Measurements from ENCODE around the gene PTCH1.

PTCH1 gene

GRCh38 chr9:95511616-95511931, 5.2 kb downstream of the PTCH1 start:
- peak overlapping the region; percentile 96 for H3K4me3 ChIP-seq (ENCODE audit: low read length)
- peak overlapping the region; percentile 86 for H3K9ac ChIP-seq (ENCODE audit: low read length)
- no peak for DNase-seq (ENCODE audit: low read depth)

GRCh38 chr9:95510709-95511615, 5.8 kb downstream of the PTCH1 start:
- no peaks in the 10 kb centered on the region for H3K9me3 ChIP-seq (ENCODE audit: control insufficient read depth, low read length)
- peak overlapping the region; percentile 86 for H3K9ac ChIP-seq (ENCODE audit: low read length)
- no peaks in the 10 kb centered on the region for H3K36me3 ChIP-seq (ENCODE audit: control insufficient read depth, insufficient read depth, low read length, severe bottlenecking)
- peak overlapping the region; percentile 96 for H3K4me3 ChIP-seq (ENCODE audit: low read length)
- peak; percentile 99 for DNase-seq (ENCODE audit: low read depth)
- peaks cover 21% of the 10 kb centered on the region for H3K4me1 ChIP-seq (ENCODE audit: control insufficient read depth, insufficient read depth, low read length)
- H3K27me3 ChIP-seq (replicated peaks; ENCODE audit: control insufficient read depth, insufficient read depth, low read length) = peaks cover 7% of the 10 kb centered on the region

More at GRCh38 chr9:95511616-95511931, 5.2 kb downstream of the PTCH1 start:
- Histone ChIP-seq H3K4me1 (ENCODE audit: control insufficient read depth, insufficient read depth, low read length) (peaks cover 21% of the 10 kb centered on the region), H3K36me3 (ENCODE audit: control insufficient read depth, insufficient read depth, low read length, severe bottlenecking) (no peaks in the 10 kb centered on the region), H3K27me3 (replicated peaks; ENCODE audit: control insufficient read depth, insufficient read depth, low read length) (peaks cover 7% of the 10 kb centered on the region), H3K9me3 (ENCODE audit: control insufficient read depth, low read length) (no peaks in the 10 kb centered on the region)

- DNase-seq (ENCODE audit: low read depth) = peak; percentile 76
- Histone ChIP-seq H3K9ac (ENCODE audit: low read length) (peak overlapping the region; percentile 86), H3K36me3 (ENCODE audit: control insufficient read depth, insufficient read depth, low read length, severe bottlenecking) (no peaks in the 10 kb centered on the region), H3K27me3 (replicated peaks; ENCODE audit: control insufficient read depth, insufficient read depth, low read length) (peaks cover under 1% of the 10 kb centered on the region), H3K9me3 (ENCODE audit: control insufficient read depth, low read length) (no peaks in the 10 kb centered on the region), H3K4me1 (ENCODE audit: control insufficient read depth, insufficient read depth, low read length) (peaks cover 20% of the 10 kb centered on the region), H3K4me3 (ENCODE audit: low read length) (peak overlapping the region; percentile 96)
These were observed 6.7 kb downstream of the PTCH1 start for GRCh38 chr9:95509851-95510708.

GRCh38 chr9:95508968-95509850, 7.6 kb downstream of the PTCH1 start:
- H3K4me3 ChIP-seq (ENCODE audit: low read length) = peak overlapping the region; percentile 96
- H3K9me3 ChIP-seq (ENCODE audit: control insufficient read depth, low read length) = no peaks in the 10 kb centered on the region
- H3K36me3 ChIP-seq (ENCODE audit: control insufficient read depth, insufficient read depth, low read length, severe bottlenecking) = no peaks in the 10 kb centered on the region
- DNase-seq (ENCODE audit: low read depth) = peak; percentile 95
- H3K4me1 ChIP-seq (ENCODE audit: control insufficient read depth, insufficient read depth, low read length) = peaks cover 29% of the 10 kb centered on the region
- peak overlapping the region; percentile 92 for H3K9ac ChIP-seq (ENCODE audit: low read length)
- H3K27me3 ChIP-seq (replicated peaks; ENCODE audit: control insufficient read depth, insufficient read depth, low read length) = no peaks in the 10 kb centered on the region

GRCh38 chr9:95508242-95508967, 8.4 kb downstream of the PTCH1 start:
- H3K4me3 ChIP-seq (ENCODE audit: low read length) = peak overlapping the region; percentile 96
- DNase-seq (ENCODE audit: low read depth) = no peak
- no peaks in the 10 kb centered on the region for H3K9me3 ChIP-seq (ENCODE audit: control insufficient read depth, low read length)
- H3K36me3 ChIP-seq (ENCODE audit: control insufficient read depth, insufficient read depth, low read length, severe bottlenecking) = no peaks in the 10 kb centered on the region
- peak overlapping the region; percentile 92 for H3K9ac ChIP-seq (ENCODE audit: low read length)
- H3K27me3 ChIP-seq (replicated peaks; ENCODE audit: control insufficient read depth, insufficient read depth, low read length) = no peaks in the 10 kb centered on the region
- H3K4me1 ChIP-seq (ENCODE audit: control insufficient read depth, insufficient read depth, low read length) = peaks cover 31% of the 10 kb centered on the region

- no peaks in the 10 kb centered on the region for H3K36me3 ChIP-seq (ENCODE audit: control insufficient read depth, insufficient read depth, low read length, severe bottlenecking)
- H3K4me1 ChIP-seq (ENCODE audit: control insufficient read depth, insufficient read depth, low read length) = peaks cover 28% of the 10 kb centered on the region
- peak overlapping the region; percentile 92 for H3K9ac ChIP-seq (ENCODE audit: low read length)
- H3K4me3 ChIP-seq (ENCODE audit: low read length) = peak overlapping the region; percentile 96
- peak; percentile 66 for DNase-seq (ENCODE audit: low read depth)
- no peaks in the 10 kb centered on the region for H3K9me3 ChIP-seq (ENCODE audit: control insufficient read depth, low read length)
- H3K27me3 ChIP-seq (replicated peaks; ENCODE audit: control insufficient read depth, insufficient read depth, low read length) = no peaks in the 10 kb centered on the region
These were observed 9.1 kb downstream of the PTCH1 start for GRCh38 chr9:95507464-95508241.

- Histone ChIP-seq H3K36me3 (ENCODE audit: control insufficient read depth, insufficient read depth, low read length, severe bottlenecking) (no peaks in the 10 kb centered on the region), H3K9ac (ENCODE audit: low read length) (peak overlapping the region; percentile 92), H3K27me3 (replicated peaks; ENCODE audit: control insufficient read depth, insufficient read depth, low read length) (no peaks in the 10 kb centered on the region), H3K4me1 (ENCODE audit: control insufficient read depth, insufficient read depth, low read length) (peaks cover 20% of the 10 kb centered on the region), H3K4me3 (ENCODE audit: low read length) (peak overlapping the region; percentile 96), H3K9me3 (ENCODE audit: control insufficient read depth, low read length) (no peaks in the 10 kb centered on the region)
- DNase-seq (ENCODE audit: low read depth) = peak; percentile 83
These were observed 9.9 kb downstream of the PTCH1 start for GRCh38 chr9:95506678-95507463.

- Histone ChIP-seq H3K4me1 (ENCODE audit: control insufficient read depth, insufficient read depth, low read length) (peaks cover 15% of the 10 kb centered on the region), H3K27me3 (replicated peaks; ENCODE audit: control insufficient read depth, insufficient read depth, low read length) (no peaks in the 10 kb centered on the region), H3K9me3 (ENCODE audit: control insufficient read depth, low read length) (no peaks in the 10 kb centered on the region), H3K9ac (ENCODE audit: low read length) (peak overlapping the region; percentile 92), H3K4me3 (ENCODE audit: low read length) (peak overlapping the region; percentile 96), H3K36me3 (ENCODE audit: control insufficient read depth, insufficient read depth, low read length, severe bottlenecking) (no peaks in the 10 kb centered on the region)
- peak; percentile 72 for DNase-seq (ENCODE audit: low read depth)
These were observed 10.4 kb downstream of the PTCH1 start for GRCh38 chr9:95506428-95506677.

- Histone ChIP-seq H3K4me3 (ENCODE audit: low read length) (peak overlapping the region; percentile 96), H3K36me3 (ENCODE audit: control insufficient read depth, insufficient read depth, low read length, severe bottlenecking) (no peaks in the 10 kb centered on the region), H3K9me3 (ENCODE audit: control insufficient read depth, low read length) (no peaks in the 10 kb centered on the region), H3K27me3 (replicated peaks; ENCODE audit: control insufficient read depth, insufficient read depth, low read length) (no peaks in the 10 kb centered on the region), H3K4me1 (ENCODE audit: control insufficient read depth, insufficient read depth, low read length) (peaks cover 15% of the 10 kb centered on the region), H3K9ac (ENCODE audit: low read length) (peak overlapping the region; percentile 92)
- peak; percentile 76 for DNase-seq (ENCODE audit: low read depth)
These were observed 10.9 kb downstream of the PTCH1 start for GRCh38 chr9:95505717-95506427.

Data from adipocyte (in vitro differentiated cells).